HG03066 (cell line): ENCODE results near the gene TSC22D2.
A peak's percentile ranks its signal among the peaks of the same experiment; 100 is the strongest.

Experiments
- ATAC-seq: cut with Tn5 transposase; IDR thresholded peaks from one replicate; pipeline ENCODE4 v1.9.1; 2021; ENCODE audit warnings: low read depth; ENCODE audit not compliant: unreplicated experiment

The TSC22D2 gene

DNA sequence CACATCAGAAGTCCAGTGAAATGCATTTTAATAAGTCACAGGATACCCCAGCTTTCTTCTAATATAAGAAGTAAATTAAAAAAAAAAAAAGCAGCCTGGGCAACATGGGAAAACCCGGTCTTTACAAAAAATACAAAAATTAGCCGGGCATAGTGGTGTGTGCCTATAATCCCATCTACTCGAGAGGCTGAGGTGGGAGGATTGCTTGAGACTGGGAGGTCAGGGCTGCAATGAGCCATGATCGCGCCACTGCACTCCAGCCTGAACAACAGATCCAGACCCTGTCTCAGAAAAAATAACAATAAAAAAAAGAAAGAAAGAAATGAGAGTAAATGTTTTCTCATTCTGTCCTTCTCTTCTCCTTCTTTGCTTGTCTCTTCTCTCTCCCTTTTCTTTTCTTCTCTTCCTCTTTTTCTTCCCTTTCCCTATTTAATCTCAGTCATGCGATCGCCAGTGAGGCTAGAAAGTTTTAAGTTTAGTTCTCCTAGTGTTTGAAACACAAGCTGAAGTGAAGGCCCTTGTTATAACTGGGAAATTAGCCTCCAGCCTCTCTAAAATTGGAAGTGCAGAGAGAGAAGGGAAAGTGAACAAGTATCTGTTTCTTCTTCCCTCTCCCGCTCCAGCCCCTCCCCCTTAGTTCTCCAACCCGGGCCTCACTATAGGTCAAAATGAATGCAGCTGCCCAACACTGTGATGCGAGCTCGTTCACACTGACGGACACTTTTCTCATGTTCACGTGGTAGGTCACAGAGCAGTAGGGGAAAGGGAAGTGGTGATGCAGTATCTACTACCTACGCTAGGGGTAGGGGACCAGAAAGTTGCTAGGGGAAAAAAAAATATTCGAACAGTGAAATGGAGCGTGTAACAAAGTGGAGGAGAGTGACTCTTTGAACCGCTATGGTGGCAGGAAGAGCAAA lies 23.5 kb upstream of the TSC22D2 start:
- peak; percentile 99 for ATAC-seq

DNA sequence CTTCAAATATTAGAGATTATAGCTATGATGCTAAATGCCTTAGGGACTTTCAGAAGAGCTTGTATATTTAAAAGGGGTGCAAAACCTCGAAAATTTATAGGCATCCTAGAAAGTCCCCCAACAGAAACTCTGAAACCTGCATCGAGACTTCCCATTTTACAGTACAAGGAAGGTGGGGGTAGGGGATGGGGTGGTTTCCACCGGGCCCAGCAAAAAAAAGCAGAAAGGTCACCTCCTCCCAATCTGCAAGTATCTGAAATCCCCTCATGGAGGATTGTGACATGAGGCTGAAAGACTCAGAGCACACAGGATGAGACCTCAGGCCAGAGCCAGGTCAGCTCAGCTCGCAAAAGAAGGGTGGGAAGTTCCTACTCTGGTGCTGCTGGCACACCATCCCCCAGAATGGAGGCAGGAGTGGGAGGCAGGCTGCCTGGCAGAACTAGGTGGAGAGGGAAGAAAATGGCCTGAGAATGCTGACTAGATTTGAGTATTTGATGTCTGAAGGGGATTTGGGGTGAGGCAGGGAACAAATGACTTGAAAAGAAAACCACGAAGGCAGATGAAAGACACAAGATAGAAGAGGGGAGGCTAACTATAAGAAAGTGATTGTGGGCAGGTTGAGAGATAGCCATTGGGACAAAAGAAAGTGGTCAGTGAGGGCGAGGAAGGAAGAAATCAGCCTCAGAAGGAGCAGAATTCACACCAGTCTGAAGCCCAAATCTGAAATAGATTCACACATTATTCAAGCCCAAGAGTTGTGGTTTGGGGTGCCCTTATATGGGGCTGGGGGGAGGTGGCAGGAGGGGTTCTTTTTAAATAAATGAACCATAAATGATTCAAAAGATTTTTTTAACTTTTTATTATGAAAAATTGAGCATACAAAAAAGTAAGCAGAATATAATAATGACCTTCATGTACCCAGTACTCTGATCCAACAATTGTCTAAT lies 22.5 kb upstream of the TSC22D2 start:
- no peak for ATAC-seq

DNA sequence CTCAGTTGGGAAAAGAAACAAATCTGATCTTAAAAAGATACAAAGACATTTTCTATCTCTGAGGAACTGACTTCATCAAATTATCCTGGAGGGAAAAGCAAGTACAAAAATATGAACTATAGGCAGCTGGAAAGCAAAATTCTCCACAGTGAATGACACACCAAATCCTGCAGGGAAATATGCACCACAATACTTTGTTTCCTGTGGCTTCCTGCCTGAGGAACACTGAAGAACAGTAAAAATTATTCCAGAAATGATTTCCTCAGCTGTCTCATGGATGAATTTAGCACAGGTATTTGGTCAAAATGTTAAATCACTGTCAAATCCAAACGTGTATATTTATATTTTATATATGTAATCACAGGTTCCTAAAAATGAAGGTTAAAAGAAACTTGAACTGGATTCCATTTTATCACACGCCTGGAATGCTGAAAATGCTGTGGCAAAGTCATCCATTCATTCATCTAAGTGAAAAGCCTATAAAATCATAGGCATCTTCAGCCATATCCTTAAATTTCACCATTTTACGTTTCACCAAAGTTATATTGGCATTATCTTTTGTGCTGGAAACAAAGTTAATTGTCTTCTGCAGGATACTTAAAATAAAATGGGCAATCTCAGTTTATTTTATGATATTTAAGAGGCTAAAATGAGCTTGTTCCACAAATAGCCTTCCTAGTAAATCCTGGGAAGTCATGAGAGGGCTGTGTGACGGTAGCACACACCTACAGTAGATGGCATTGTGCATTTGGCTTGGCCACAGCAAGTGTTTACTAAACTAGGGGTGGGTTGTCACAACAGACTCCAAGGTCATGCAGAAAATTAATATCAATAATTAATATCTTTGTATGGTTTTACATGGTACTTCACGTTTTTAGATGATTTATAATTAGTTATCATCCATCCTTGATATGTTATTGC lies 19.3 kb upstream of the TSC22D2 start:
- ATAC-seq: no peak

- ATAC-seq: no peak
Measured at GRCh38 chr3:150390087-150390486, 18.0 kb upstream of the TSC22D2 start.

GRCh38 chr3:150391161-150391560 lies 16.9 kb upstream of the TSC22D2 start:
- no peak for ATAC-seq

DNA sequence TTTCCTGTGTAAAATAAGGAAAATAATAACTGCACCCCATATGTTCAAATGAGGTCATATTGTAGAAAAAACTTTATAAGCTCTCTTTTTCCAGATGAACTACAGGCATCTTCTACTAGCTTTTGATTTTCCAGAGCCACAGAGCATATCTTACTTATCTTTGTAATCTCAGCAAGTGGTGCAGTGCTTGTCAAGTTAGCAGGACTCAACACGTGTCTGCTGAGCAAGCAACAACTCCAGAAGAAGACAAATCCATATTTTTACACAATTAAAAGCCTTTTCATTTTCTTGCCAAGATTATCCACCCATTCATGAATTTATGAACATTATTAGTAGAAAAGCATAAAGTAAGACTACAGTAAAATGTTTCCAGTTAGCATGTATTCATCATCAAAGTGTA lies 14.4 kb upstream of the TSC22D2 start:
- no peak for ATAC-seq

GRCh38 chr3:150394606-150395005 lies 13.5 kb upstream of the TSC22D2 start:
- no peak for ATAC-seq

DNA sequence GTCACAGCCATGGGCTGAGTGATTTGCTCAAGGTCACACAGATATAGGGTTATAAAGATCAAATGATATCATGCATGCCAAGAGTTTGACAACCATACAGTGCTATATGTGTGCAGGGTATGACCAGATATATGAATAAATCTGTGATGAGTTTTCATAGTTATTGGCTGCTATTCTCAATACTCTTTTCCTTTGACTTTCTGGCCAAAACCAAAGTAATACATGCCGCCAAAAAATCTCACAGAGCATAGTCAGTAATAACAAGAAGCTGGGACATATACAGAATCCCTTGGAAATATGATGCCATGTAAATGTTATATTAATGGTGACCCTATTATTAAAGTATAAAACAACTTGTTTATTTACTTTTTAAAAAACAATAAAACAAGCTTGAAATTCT lies 11.6 kb upstream of the TSC22D2 start:
- no peak for ATAC-seq

- no peak for ATAC-seq
Measured at GRCh38 chr3:150396956-150397550, 11.0 kb upstream of the TSC22D2 start.

GRCh38 chr3:150399060-150399459 lies 9.0 kb upstream of the TSC22D2 start:
- ATAC-seq: no peak

DNA sequence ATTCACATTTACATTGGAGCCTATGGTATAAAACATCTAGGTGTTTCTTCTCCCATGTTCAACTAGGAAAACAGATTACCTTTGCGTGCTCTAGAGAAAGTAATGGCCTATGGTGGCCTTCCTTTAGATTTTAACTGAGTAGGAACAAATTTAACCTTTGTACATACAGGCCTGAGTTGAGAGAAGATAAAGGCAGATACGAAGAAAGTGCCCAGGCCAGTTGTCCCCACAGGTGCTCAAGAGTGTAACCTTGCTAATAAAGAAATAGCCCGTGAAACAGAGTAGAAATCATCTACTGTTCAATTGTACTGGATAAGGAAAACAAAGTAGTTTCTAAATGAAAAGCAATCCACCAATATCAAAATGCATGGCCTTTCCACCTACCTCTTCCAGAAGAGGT lies 6.8 kb upstream of the TSC22D2 start:
- ATAC-seq: no peak

- no peak for ATAC-seq
Measured at GRCh38 chr3:150402217-150402616, 5.9 kb upstream of the TSC22D2 start.

DNA sequence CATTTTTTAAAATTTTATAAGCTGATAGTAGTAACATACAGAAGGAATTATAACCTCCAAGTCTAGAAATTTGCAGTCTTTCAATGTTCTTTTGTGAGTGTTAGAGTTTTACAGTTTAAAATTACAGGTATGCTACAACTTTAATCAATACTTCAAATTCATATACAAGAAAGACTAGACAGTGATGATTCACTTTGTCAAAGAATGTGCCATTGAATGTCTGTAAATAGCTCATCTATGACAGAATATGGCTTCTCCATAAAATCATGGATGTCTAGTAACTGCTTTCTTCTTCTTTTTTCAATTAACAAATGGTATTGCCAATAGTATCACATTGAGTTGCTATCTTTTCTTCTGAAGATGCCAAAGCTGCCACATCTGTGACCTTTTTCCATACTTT lies 4.1 kb upstream of the TSC22D2 start:
- no peak for ATAC-seq

- no peak for ATAC-seq
Measured at GRCh38 chr3:150407051-150407807, 869 bp upstream of the TSC22D2 start.

DNA sequence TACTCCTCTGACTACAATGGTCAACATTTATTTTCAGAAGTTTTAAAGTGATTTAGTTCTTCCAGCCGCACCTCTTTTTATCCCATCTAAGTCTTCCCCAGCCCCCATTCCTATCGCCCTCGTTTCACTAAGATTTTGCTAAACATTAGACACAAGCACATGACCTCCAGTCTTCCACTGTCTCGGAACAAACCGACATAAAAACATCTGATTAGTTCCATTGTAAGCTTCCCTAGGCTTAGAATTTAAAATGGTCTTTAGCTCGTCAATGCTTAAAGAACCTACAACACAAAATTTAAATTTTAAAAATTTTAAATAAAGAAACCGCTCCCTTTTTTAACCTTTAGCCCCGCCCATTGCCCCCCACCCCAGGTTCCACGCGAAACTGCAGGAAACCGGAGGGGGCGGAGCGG lies 284 bp upstream of the TSC22D2 start:
- peak; percentile 1 for ATAC-seq

DNA sequence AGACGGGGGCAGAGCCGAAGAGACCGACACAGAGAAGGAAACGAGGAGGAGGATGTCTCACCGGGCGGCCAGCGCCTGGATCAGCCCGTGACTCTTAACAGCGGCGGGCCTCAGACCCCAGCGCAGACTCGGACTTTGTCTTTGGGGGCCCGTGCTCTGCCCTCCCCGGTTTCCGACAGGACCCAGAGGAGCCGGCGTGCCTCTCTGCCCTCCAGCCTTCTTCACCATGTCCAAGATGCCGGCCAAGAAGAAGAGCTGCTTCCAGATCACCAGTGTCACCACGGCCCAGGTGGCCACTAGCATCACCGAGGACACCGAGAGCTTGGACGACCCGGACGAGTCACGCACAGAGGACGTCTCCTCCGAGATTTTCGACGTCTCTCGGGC lies 1.0 kb downstream of the TSC22D2 start:
- no peak for ATAC-seq

- peak; percentile 28 for ATAC-seq
Measured at GRCh38 chr3:150409512-150410310, 1.6 kb downstream of the TSC22D2 start.

GRCh38 chr3:150410311-150411105 lies 2.4 kb downstream of the TSC22D2 start:
- peak; percentile 0 for ATAC-seq
